Panc1 (cell line): ENCODE results near the gene CCAR1. TPM values are rescaled to one million over a fixed set of nuclear protein-coding genes. Genes with fewer than 3 reads are reported as not detected.
"Not testable (repeated sequence)": the region's sequence is repeated elsewhere in the genome, so short reads cannot be mapped to it uniquely, and the experiment has no call there.

Experiments
- ATAC-seq: fragments of 200-7000 bp; cut with Tn5 transposase; 2 replicates; pipeline ENCODE4 v1.9.1; 2020; ENCODE audit warnings: mild to moderate bottlenecking, moderate library complexity
- BruUV-seq: library from RNA; stranded (reverse); fragments of 400-500 nt; replicated peaks from 2 replicates; lab custom pipeline; 2021; lab: Mats Ljungman, UMichigan
- CTCF ChIA-PET: fragments of 300-600 bp; sonication (Branson Sonifier 250); formaldehyde crosslinking; loops from one replicate; lab custom pipeline; 2022; ENCODE audit warnings: antibody characterized with exemption; lab: Charles Lee
- POLR2A ChIA-PET: fragments of 300-600 bp; sonication (Branson Sonifier 250); formaldehyde crosslinking; loops from one replicate; lab custom pipeline; 2022; ENCODE audit warnings: antibody characterized with exemption; lab: Charles Lee
- DNase-seq: peaks from one replicate; pipeline ENCODE4 v3.0.0-alpha.2; 2010; ENCODE audit warnings: low read depth, low spot score
- H3K27ac ChIP-seq: 2 replicates; pipeline ENCODE4 v1.5.1; 2011; ENCODE audit warnings: mild to moderate bottlenecking, low read length, inconsistent platforms
- H3K27me3 ChIP-seq: fragments of 200-500 bp; sonication (Bioruptor generic); 2 replicates; pipeline ENCODE4 v1.6.0; 2014; ENCODE audit warnings: low read length, inconsistent platforms; ENCODE audit not compliant: control insufficient read depth, insufficient read depth
- H3K36me3 ChIP-seq: fragments of 200-500 bp; sonication (Bioruptor generic); 2 replicates; pipeline ENCODE4 v1.5.1; 2014; ENCODE audit warnings: inconsistent platforms, mild to moderate bottlenecking, low read length, moderate library complexity; ENCODE audit not compliant: control insufficient read depth, insufficient read depth
- H3K4me1 ChIP-seq: 2 replicates; pipeline ENCODE4 v1.5.1; 2011; ENCODE audit warnings: inconsistent platforms, mild to moderate bottlenecking, low read length, moderate library complexity; ENCODE audit not compliant: control insufficient read depth, insufficient read depth
- H3K4me3 ChIP-seq, 2 experiments: 2 replicates each; pipeline ENCODE4 v1.5.1; 2011 to 2012; ENCODE audit warnings: low read depth in 2 of 2, low read length in 2 of 2, mild to moderate bottlenecking in 2 of 2, inconsistent platforms in 1 of 2, moderate library complexity in 1 of 2
- H3K9me3 ChIP-seq: fragments of 200-500 bp; sonication (Bioruptor generic); 2 replicates; pipeline ENCODE4 v1.5.1; 2014; ENCODE audit warnings: low read depth, mild to moderate bottlenecking, inconsistent platforms, low read length, moderate library complexity; ENCODE audit not compliant: control insufficient read depth, insufficient read depth
- CTCF ChIP-seq: fragments of 450-650 bp; IDR thresholded peaks from 2 replicates; pipeline ENCODE4 v1.5.1; 2017; ENCODE audit warnings: mild to moderate bottlenecking
- POLR2AphosphoS5 ChIP-seq: IDR thresholded peaks from 2 replicates; pipeline ENCODE4 v1.6.1; 2012; ENCODE audit warnings: mild to moderate bottlenecking, low read depth, low read length, moderate library complexity
- REST ChIP-seq, 2 experiments: IDR thresholded peaks; 2 replicates each; pipeline ENCODE4 v1.6.1; 2011 to 2012; ENCODE audit warnings: low read depth in 2 of 2, control low read depth in 1 of 2, low read length in 1 of 2, mild to moderate bottlenecking in 1 of 2, moderate library complexity in 1 of 2; ENCODE audit not compliant: insufficient read depth in 1 of 2
- SIN3A ChIP-seq: IDR thresholded peaks from 2 replicates; pipeline ENCODE4 v1.6.1; 2012; ENCODE audit warnings: low read depth, mild to moderate bottlenecking, low read length, moderate library complexity, borderline replicate concordance; ENCODE audit not compliant: insufficient read depth
- TCF7L2 ChIP-seq: IDR thresholded peaks from 2 replicates; pipeline ENCODE4 v1.6.1; 2011; ENCODE audit warnings: mild to moderate bottlenecking, low read depth, low read length, inconsistent platforms
- in situ Hi-C: cut with HindIII; loops from 2 replicates; pipeline ENCODE4 v1.10.0; 2016; ENCODE audit warnings: low sequenced_read_pairs, low pct_unique_long_range_greater_than_20kb
- intact Hi-C: fragments of 100-400 bp; cut with micrococcal nuclease; formaldehyde crosslinking; loops from one replicate; pipeline ENCODE4 v1.10.0; 2022; ENCODE audit not compliant: unreplicated experiment
- total RNA-seq: library from RNA; stranded (reverse); gene quantifications from one replicate; pipeline ENCODE4 v1.2.1, GENCODE V29; 2021; ENCODE audit not compliant: unreplicated experiment

CCAR1 gene
- total RNA-seq, 1 experiment from 2014 or later: 102 TPM

- no TSS peak for BruUV-seq
These were observed 111.6 kb downstream of the CCAR1 start for GRCh38 chr10:68832601-68833000.

GRCh38 chr10:68837626-68838322 lies 116.7 kb downstream of the CCAR1 start:
- ChIA-PET POLR2A (no interaction called here), CTCF (no interaction called here)
- DNase-seq (no peak), ATAC-seq (no peak)
- H3K9me3 ChIP-seq: no peaks in the 10 kb centered on the region
- no peak overlapping the region for H3K27ac ChIP-seq
- H3K4me1 ChIP-seq: no peaks in the 10 kb centered on the region
- no peak overlapping the region for H3K4me3 ChIP-seq
- intact Hi-C loops: no loop called here
- no peaks in the 10 kb centered on the region for H3K27me3 ChIP-seq
- BruUV-seq: no TSS peak
- no peak for TF ChIP-seq CTCF
- TF ChIP-seq TCF7L2: no peak
- TF ChIP-seq POLR2AphosphoS5: no peak
- no peak for TF ChIP-seq SIN3A
- no peak for TF ChIP-seq REST (IDR thresholded peaks at IDR 0.05; ENCODE audit: insufficient read depth in 1 of 2, low read depth in 2 of 2, low read length in 1 of 2)
- H3K36me3 ChIP-seq: no peaks in the 10 kb centered on the region
- in situ Hi-C loops: no loop called here

More at GRCh38 chr10:68832601-68833000, 111.6 kb downstream of the CCAR1 start:
- TF ChIP-seq TCF7L2 (no peak), CTCF (no peak), POLR2AphosphoS5 (no peak), SIN3A (no peak), REST (IDR thresholded peaks at IDR 0.05; ENCODE audit: insufficient read depth in 1 of 2, low read depth in 2 of 2, low read length in 1 of 2) (no peak)
- no peaks in the 10 kb centered on the region for H3K27me3 ChIP-seq
- ChIA-PET CTCF (no interaction called here), POLR2A (interaction anchor here (0.6 kb wide), 1 partner anchor 270 kb away, joined by 6 read pairs; no protein-coding TSS in a partner anchor)
- no peak for ATAC-seq
- no peak overlapping the region for H3K4me3 ChIP-seq
- no peak for DNase-seq
- no peaks in the 10 kb centered on the region for H3K36me3 ChIP-seq
- no peak overlapping the region for H3K27ac ChIP-seq
- in situ Hi-C loops: no loop called here
- no peaks in the 10 kb centered on the region for H3K9me3 ChIP-seq
- intact Hi-C loops: no loop called here
- H3K4me1 ChIP-seq: peaks cover 3% of the 10 kb centered on the region; the same call in 1 of the 2 replicates

GRCh38 chr10:68840650-68841049 lies 119.6 kb downstream of the CCAR1 start:
- BruUV-seq, H3K4me3 ChIP-seq, H3K36me3 ChIP-seq, H3K27me3 ChIP-seq, H3K4me1 ChIP-seq, CTCF ChIA-PET, ATAC-seq, DNase-seq, H3K9me3 ChIP-seq, intact Hi-C loops, H3K27ac ChIP-seq, in situ Hi-C loops, POLR2A ChIA-PET: not testable (repeated sequence)
